Measurements from ENCODE around the gene MGMT. TPM values are rescaled to one million over a fixed set of nuclear protein-coding genes. Genes with fewer than 3 reads are reported as not detected.

MGMT gene
- total RNA-seq, 6 experiments from 2014 or later: 36.5 to 53.4 (median 42.3) TPM

DNA sequence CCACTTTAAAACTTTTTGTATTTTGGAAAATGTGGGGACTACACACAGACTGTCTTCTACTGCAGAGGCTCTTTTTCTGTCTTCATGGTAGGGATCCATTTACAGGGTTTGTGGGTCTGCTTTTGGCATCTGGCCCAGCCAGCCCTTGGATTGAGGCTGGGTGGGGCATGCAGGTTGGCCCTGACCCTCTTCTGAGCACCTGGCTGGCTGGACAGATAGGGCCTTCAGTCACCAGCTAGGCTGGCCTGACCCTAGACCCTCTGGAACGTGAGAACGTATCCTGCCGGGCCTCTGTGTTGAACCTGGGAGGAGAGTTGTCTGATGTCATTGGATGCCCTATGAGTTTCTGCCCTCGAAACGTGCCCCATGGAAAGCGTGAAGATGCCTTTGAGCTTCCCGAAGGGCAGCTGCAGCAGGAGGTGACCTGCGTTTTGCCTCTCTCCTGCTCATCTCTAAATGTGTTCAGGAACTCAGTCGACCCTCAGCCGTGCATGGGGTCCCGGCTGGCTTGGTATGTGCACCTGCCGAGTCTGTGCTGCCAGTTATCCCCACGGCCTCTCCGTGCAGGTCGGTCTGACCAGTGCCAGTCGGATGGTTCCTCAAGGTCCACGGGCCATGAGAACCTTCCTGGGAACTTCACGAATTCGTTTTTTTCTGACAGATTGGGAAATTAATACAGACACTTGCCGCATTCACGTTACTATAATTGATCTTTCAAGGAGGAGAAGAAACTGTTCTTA is 74.9 kb downstream of the MGMT start:
- Histone ChIP-seq H3K27me3 (no peaks in the 10 kb centered on the region), H3K27ac (no peak overlapping the region), H3K4me3 (no peak overlapping the region), H3K9me3 (no peaks in the 10 kb centered on the region), H3K36me3 (no peaks in the 10 kb centered on the region), H3K4me1 (peaks cover 0 to 4% (median 0%) of the 10 kb centered on the region in 4 donors)
- TF ChIP-seq POLR2A (IDR thresholded peaks at IDR 0.05): no peak
- TF ChIP-seq, protein P1, sequence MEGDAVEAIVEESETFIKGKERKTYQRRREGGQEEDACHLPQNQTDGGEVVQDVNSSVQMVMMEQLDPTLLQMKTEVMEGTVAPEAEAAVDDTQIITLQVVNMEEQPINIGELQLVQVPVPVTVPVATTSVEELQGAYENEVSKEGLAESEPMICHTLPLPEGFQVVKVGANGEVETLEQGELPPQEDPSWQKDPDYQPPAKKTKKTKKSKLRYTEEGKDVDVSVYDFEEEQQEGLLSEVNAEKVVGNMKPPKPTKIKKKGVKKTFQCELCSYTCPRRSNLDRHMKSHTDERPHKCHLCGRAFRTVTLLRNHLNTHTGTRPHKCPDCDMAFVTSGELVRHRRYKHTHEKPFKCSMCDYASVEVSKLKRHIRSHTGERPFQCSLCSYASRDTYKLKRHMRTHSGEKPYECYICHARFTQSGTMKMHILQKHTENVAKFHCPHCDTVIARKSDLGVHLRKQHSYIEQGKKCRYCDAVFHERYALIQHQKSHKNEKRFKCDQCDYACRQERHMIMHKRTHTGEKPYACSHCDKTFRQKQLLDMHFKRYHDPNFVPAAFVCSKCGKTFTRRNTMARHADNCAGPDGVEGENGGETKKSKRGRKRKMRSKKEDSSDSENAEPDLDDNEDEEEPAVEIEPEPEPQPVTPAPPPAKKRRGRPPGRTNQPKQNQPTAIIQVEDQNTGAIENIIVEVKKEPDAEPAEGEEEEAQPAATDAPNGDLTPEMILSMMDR (IDR thresholded peaks at IDR 0.05): no peak
- intact Hi-C loops (cut with DNase I): no loop called here
- ATAC-seq: no peak
- peak in 1 of 3 donors; percentile 29 for DNase-seq
- 84% methylated on average over 6 of the region's 21 CpGs for WGBS (ENCODE audit: insufficient coverage, low coverage, low lambda C conversion rate, missing lambda C conversion rate)

DNA sequence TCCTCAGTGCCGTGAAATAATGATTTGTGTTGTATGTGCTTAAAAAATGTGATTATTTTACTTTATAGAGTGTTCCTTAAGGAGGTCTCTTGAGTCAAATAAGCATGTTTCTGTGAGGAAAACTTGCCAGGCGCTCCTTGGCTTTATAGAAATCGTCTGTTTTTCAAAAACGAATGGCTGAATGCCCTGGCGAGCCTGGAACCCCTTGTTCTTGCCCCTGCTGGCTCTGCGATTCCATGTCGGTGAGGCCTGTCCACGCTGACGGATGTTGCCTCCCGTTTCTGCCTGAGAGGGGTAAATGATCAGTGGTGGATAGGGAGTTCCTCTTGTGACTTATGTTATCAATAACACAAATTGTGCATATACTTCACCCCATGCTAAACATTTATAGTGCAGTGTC is 75.5 kb downstream of the MGMT start:
- no peak for ATAC-seq
- intact Hi-C loops (cut with DNase I): no loop called here

DNA sequence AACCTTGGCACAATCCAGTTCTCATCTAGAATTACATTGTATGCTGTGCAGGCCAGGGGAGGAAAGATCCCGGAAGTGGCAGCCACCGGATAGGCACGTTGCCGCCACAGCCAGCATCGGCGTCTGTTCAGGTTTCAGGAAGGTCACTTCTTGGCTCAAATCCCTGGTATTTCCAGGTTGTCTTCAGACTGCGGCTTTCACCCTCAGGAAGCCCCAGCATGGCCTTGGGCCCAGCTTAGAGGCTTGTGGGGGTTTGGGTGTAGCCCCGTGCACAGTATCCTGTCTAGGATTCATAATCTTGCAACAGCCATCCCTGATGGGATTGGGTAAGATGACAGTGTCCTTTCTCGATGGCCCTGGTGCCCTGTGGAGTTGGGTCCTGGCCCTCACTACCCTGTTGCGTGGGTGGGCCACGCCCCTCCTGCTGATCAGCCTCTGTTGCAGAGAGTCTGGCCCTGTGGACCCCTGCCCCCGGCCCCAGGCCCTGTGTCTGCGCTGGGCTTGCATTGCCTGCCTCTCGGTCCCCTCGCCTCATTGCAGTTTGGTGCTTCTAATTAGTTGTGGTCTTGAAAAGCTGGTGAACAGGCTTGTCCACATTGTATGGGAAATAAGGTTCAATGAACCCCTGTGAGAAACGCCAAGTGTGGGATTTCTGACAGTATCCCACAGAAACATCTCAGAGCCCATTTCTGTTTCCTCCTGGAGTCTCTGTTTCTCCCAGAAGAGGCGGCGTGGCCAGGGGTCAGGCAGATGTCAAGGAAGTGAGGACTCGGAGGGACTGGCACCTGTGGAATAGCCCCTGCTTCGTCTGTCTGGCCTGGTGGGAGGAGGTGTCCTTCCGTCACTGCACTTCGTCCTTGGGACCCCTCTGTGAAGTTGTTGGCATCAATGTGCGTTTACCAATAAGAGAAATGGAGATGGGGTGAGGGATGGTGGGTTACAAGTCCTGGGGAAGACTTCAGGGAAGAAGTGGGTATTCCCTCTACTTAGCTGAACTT is 77.5 kb downstream of the MGMT start:
- no peaks in the 10 kb centered on the region for H3K4me1 ChIP-seq
- no peaks in the 10 kb centered on the region for H3K9me3 ChIP-seq
- 78% methylated on average over 8 of the region's 23 CpGs for WGBS (ENCODE audit: insufficient coverage, low coverage, low lambda C conversion rate, missing lambda C conversion rate)
- H3K27ac ChIP-seq: no peak overlapping the region
- H3K36me3 ChIP-seq: no peaks in the 10 kb centered on the region
- TF ChIP-seq, protein P1 (IDR thresholded peaks at IDR 0.05): no peak
- no peak for TF ChIP-seq POLR2A (IDR thresholded peaks at IDR 0.05)
- intact Hi-C loops (cut with DNase I): no loop called here
- DNase-seq (peak in 2 of 3 donors; percentile 32 to 48), ATAC-seq (peak in 3 of 4 donors; percentile 45 to 56 (median 53))
- no peaks in the 10 kb centered on the region for H3K27me3 ChIP-seq
- no peak overlapping the region for H3K4me3 ChIP-seq

More for the DNA sequence above, 75.5 kb downstream of the MGMT start:
- TF ChIP-seq POLR2A (IDR thresholded peaks at IDR 0.05): no peak
- TF ChIP-seq, protein P1 (IDR thresholded peaks at IDR 0.05): no peak
- no peaks in the 10 kb centered on the region for H3K27me3 ChIP-seq
- peak in 1 of 3 donors; percentile 17 for DNase-seq
- H3K36me3 ChIP-seq: no peaks in the 10 kb centered on the region
- H3K4me3 ChIP-seq: no peak overlapping the region
- H3K4me1 ChIP-seq: no peaks in the 10 kb centered on the region
- WGBS (ENCODE audit: insufficient coverage, low coverage, low lambda C conversion rate, missing lambda C conversion rate): 100% methylated on average over 4 of the region's 10 CpGs
- H3K27ac ChIP-seq: no peak overlapping the region
- no peaks in the 10 kb centered on the region for H3K9me3 ChIP-seq

DNA sequence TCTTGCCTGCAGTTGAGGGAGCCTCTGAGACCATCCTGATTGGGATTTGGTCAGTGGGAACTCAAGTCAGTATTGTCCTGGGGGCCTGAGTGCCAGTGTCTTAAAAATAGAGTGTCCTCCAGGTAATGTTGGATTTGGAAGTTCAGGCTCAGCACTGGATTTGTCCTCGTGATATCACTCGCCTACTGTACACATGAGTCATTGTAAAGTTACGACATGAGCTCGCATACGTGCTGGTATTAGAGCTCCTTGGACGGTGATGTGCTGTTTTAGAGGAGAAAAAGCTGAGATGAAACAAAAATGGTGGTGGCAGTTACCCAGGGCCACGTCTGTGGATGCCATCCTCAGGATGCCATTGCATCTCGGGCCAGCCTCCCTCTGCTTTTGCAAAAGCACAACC is 78.2 kb downstream of the MGMT start:
- Histone ChIP-seq H3K36me3 (no peaks in the 10 kb centered on the region), H3K4me3 (no peak overlapping the region), H3K27me3 (no peaks in the 10 kb centered on the region), H3K9me3 (no peaks in the 10 kb centered on the region), H3K27ac (no peak overlapping the region), H3K4me1 (no peaks in the 10 kb centered on the region)
- TF ChIP-seq, protein P1 (IDR thresholded peaks at IDR 0.05): no peak
- TF ChIP-seq POLR2A (IDR thresholded peaks at IDR 0.05): no peak
- ATAC-seq (no peak), DNase-seq (peak in 1 of 3 donors; percentile 23)
- 89% methylated on average over 4 of the region's 8 CpGs for WGBS (ENCODE audit: insufficient coverage, low coverage, low lambda C conversion rate, missing lambda C conversion rate)
- intact Hi-C loops (cut with DNase I): no loop called here
